ENCODE data around the gene HTR3B. TPM values are rescaled to one million over a fixed set of nuclear protein-coding genes. Genes with fewer than 3 reads are reported as not detected.

Gene HTR3B, protein sequence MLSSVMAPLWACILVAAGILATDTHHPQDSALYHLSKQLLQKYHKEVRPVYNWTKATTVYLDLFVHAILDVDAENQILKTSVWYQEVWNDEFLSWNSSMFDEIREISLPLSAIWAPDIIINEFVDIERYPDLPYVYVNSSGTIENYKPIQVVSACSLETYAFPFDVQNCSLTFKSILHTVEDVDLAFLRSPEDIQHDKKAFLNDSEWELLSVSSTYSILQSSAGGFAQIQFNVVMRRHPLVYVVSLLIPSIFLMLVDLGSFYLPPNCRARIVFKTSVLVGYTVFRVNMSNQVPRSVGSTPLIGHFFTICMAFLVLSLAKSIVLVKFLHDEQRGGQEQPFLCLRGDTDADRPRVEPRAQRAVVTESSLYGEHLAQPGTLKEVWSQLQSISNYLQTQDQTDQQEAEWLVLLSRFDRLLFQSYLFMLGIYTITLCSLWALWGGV
- total RNA-seq (2012; rRNA removed), result not detected in 2 replicates
- polyA plus RNA-seq (2012; rRNA removed), result not detected in 2 replicates
- not detected in 2 replicates for polyA plus RNA-seq (2012; cell fraction: cytosol; rRNA removed)
- not detected in 2 replicates for polyA plus RNA-seq (2012; cell fraction: nucleus; rRNA removed; ENCODE audit: low replicate concordance)
- not detected for Bru-seq, nascent RNA
- BruChase-seq, experiment 1, labeled RNA remaining after a 6-hour chase, result percentile 6 among the genes with signal in this experiment
- BruChase-seq, experiment 2, labeled RNA remaining after a 2-hour chase, result percentile 4 among the genes with signal in this experiment
- long read RNA-seq, result 0 reads

DNA sequence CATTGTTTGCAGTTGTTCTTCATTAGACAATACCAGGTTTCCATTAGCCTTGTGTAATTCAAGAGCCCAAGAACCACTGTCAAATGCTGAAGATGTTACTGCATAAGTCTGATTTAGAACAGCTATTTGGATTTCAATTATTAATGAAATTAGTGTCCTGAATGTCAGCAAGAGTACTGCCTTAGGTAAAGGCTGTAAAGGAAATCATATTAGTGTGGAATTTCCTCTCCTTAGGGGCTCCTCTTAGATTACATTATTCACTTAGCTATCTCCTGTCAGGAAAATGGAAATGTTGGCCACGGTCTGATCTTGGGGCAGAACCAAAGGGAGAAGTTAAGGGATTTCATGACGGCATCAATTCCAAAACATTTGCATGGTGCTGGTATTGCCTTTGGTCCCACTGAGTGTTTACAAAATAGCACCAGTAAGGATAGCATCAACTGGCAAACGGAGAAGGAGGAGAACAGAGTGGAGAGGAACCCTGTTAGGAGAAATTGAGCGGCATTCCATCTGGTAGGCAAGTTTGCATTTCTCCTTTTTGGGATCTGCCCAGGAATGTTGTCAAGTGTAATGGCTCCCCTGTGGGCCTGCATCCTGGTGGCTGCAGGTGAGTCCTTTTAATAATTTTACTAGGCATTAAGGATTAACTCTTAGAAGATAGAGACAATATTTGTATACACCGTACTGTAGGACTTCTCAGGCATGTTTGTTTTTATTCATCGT is at the start of gene HTR3B:
Gene HTR3B, plus strand, starts transcription at position 418 of the 723 bp plus-strand sequence. Its CDS starts 138 bp downstream, at position 556.
- peaks cover 7% of the 10 kb centered on the region for H3K27me3 ChIP-seq (ENCODE audit: control insufficient read depth, insufficient read depth, low read length)
- H2BK15ac ChIP-seq (ENCODE audit: low read depth, low read length), result no peak within 1 kb of the TSS
- dilution Hi-C loops (cut with HindIII; ENCODE audit: low sequenced_read_pairs, unreplicated experiment), result no loop called here
- no peak within 1 kb of the TSS for H4K5ac ChIP-seq (ENCODE audit: low read depth, low read length)
- TF ChIP-seq RCOR1 (IDR thresholded peaks at IDR 0.05; ENCODE audit: insufficient replicate concordance, low read length), result no peak
- no peak within 1 kb of the TSS for H2AK5ac ChIP-seq (ENCODE audit: low read depth, low read length)
- no peaks in the 10 kb centered on the region for H4K20me1 ChIP-seq (ENCODE audit: insufficient read depth, low read length)
- no peaks in the 10 kb centered on the region for H3K9me1 ChIP-seq (ENCODE audit: insufficient read depth, low read length)
- no peak within 1 kb of the TSS for H3K9ac ChIP-seq (ENCODE audit: low read depth, low read length)
- H3K27ac ChIP-seq (ENCODE audit: insufficient read depth, low read length), result no peak within 1 kb of the TSS
- no peak within 1 kb of the TSS for H3K4me3 ChIP-seq (ENCODE audit: insufficient read depth, low read depth, low read length)
- no peak within 1 kb of the TSS for H2BK5ac ChIP-seq (ENCODE audit: low read depth, low read length, poor library complexity, severe bottlenecking)
- ATAC-seq (ENCODE audit: low read depth), result no peak
- no peak within 1 kb of the TSS for H2AK9ac ChIP-seq (replicated peaks; ENCODE audit: low read depth, low read length, poor library complexity)
- H3K4ac ChIP-seq (ENCODE audit: low read depth, low read length), result no peak within 1 kb of the TSS
- H3K14ac ChIP-seq (replicated peaks; ENCODE audit: low read depth, low read length), result no peak within 1 kb of the TSS
- H4K91ac ChIP-seq (ENCODE audit: insufficient read depth, low read depth, low read length), result no peak within 1 kb of the TSS
- WGBS, 2 experiments (ENCODE audit: extremely low coverage in 2 of 2, insufficient read length in 1 of 2), result no CpG with 5 or more reads among the region's 6 CpGs
- H3K56ac ChIP-seq (ENCODE audit: extremely low read depth, insufficient read depth, low read length), result no peak within 1 kb of the TSS
- no peak within 1 kb of the TSS for H4K8ac ChIP-seq (ENCODE audit: low read depth in 2 of 2, low read length in 2 of 2)
- no peak within 1 kb of the TSS for H2AFZ ChIP-seq (replicated peaks; ENCODE audit: low read length, poor library complexity)
- BruUV-seq (replicated peaks), result no TSS peak
- no peak for DNase-seq
- CTCF ChIA-PET, result interaction anchor here (0.9 to 2.6 kb wide), 2 partner anchors 8 to 358 kb away, joined by 3 to 9 read pairs; no protein-coding TSS in a partner anchor
- H3K79me1 ChIP-seq (ENCODE audit: low read depth in 1 of 2, low read length in 2 of 2), result no peaks in the 10 kb centered on the region
- H2BK120ac ChIP-seq (ENCODE audit: low read depth, low read length), result no peak within 1 kb of the TSS
- intact Hi-C loops (cut with micrococcal nuclease), result no loop called here
- no peak within 1 kb of the TSS for H3K23ac ChIP-seq (ENCODE audit: low read depth, low read length)
- POLR2A ChIA-PET (ENCODE audit: unreplicated experiment), result no interaction called here
- H3K4me2 ChIP-seq (ENCODE audit: low read depth, low read length), result no peak within 1 kb of the TSS
- no peaks in the 10 kb centered on the region for H3K36me3 ChIP-seq (ENCODE audit: control insufficient read depth, insufficient read depth, low read length)
- in situ Hi-C loops (cut with MboI; ENCODE audit: low sequenced_read_pairs), result no loop called here
- no peak within 1 kb of the TSS for H3K18ac ChIP-seq (ENCODE audit: low read depth, low read length)
- no peaks in the 10 kb centered on the region for H3K9me3 ChIP-seq (ENCODE audit: control insufficient read depth, insufficient read depth, low read length)
- H3K4me1 ChIP-seq (ENCODE audit: control insufficient read depth, insufficient read depth, low read length), result no peaks in the 10 kb centered on the region
- no peak within 1 kb of the TSS for H2BK20ac ChIP-seq (ENCODE audit: low read depth, low read length)
